ENCODE data around the gene ENPP6.

Gene ENPP6

DNA sequence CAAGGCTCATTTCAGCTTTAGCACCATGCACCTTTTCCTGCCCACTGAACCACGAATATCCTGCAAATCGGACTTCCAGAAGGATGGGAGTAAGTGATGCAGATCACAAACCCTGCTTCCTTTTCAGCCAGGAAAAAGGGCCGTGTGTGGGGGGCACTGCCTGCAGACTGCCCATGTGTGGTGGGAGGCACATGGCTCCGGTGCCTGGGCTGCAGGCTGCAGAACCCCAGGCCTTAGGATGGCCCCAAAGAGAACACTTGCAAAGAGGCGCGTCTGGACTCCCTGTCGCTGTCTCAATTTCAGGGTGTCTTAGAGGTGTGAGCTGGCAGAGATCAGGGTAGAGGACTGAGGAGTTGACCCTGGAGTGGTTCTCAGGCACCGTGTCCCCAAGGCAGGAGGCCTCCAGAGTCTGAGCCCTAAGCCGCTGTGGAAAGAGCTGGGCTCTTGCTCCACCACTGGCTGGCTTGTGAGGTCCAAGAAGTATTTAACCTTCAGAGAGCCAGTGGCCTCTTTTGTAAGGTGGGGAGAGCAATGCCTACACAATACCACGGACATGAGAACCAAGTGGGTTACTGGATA is 97.0 kb downstream of the ENPP6 start:
- H3K27ac ChIP-seq (ENCODE audit: poor library complexity, severe bottlenecking): no peak overlapping the region
- no peaks in the 10 kb centered on the region for H3K9me3 ChIP-seq (ENCODE audit: severe bottlenecking)
- H3K36me3 ChIP-seq (ENCODE audit: low read depth): no peaks in the 10 kb centered on the region
- DNase-seq (ENCODE audit: low spot score) (no peak), ATAC-seq (ENCODE audit: low read depth) (no peak)
- H3K27me3 ChIP-seq (ENCODE audit: insufficient read depth, poor library complexity, severe bottlenecking): peaks cover 2% of the 10 kb centered on the region
- no peak overlapping the region for H3K4me3 ChIP-seq (ENCODE audit: severe bottlenecking)
- no peaks in the 10 kb centered on the region for H3K4me1 ChIP-seq (ENCODE audit: insufficient read depth, poor library complexity, severe bottlenecking)
- TF ChIP-seq, protein P1, sequence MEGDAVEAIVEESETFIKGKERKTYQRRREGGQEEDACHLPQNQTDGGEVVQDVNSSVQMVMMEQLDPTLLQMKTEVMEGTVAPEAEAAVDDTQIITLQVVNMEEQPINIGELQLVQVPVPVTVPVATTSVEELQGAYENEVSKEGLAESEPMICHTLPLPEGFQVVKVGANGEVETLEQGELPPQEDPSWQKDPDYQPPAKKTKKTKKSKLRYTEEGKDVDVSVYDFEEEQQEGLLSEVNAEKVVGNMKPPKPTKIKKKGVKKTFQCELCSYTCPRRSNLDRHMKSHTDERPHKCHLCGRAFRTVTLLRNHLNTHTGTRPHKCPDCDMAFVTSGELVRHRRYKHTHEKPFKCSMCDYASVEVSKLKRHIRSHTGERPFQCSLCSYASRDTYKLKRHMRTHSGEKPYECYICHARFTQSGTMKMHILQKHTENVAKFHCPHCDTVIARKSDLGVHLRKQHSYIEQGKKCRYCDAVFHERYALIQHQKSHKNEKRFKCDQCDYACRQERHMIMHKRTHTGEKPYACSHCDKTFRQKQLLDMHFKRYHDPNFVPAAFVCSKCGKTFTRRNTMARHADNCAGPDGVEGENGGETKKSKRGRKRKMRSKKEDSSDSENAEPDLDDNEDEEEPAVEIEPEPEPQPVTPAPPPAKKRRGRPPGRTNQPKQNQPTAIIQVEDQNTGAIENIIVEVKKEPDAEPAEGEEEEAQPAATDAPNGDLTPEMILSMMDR (IDR thresholded peaks at IDR 0.05; ENCODE audit: poor library complexity, severe bottlenecking): no peak

DNA sequence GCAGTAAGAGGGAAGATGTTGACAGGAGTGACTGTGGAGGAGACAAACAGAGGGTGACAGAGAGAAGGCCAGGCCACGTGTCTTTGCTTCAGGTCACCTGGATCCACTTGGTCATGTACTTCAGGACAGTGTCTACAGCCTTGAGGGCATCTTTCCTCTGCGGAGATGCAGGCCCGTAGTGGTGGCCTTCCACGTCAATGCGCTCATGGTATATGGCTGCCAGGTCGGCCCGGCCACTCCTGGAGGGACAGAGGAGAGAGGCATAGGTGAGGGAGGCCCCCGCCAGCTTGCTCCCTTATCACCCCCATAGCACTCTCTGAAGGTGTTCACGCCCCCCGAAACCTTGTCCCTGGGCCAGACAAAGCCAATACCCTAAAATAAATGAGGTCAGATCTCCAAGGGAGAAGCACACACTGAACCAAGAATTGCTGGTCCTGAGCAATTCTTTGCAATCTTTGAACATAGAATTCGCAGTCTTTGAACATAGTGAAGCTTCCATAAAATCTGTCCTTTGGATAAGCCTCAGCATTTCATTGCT is 99.9 kb downstream of the ENPP6 start:
- Histone ChIP-seq H3K9me3 (ENCODE audit: severe bottlenecking) (no peaks in the 10 kb centered on the region), H3K27ac (ENCODE audit: poor library complexity, severe bottlenecking) (no peak overlapping the region), H3K4me1 (ENCODE audit: insufficient read depth, poor library complexity, severe bottlenecking) (no peaks in the 10 kb centered on the region), H3K36me3 (ENCODE audit: low read depth) (no peaks in the 10 kb centered on the region), H3K27me3 (ENCODE audit: insufficient read depth, poor library complexity, severe bottlenecking) (no peaks in the 10 kb centered on the region), H3K4me3 (ENCODE audit: severe bottlenecking) (no peak overlapping the region)
- ATAC-seq (ENCODE audit: low read depth) (no peak), DNase-seq (ENCODE audit: low spot score) (no peak)
- TF ChIP-seq, protein P1 (IDR thresholded peaks at IDR 0.05; ENCODE audit: poor library complexity, severe bottlenecking): no peak

DNA sequence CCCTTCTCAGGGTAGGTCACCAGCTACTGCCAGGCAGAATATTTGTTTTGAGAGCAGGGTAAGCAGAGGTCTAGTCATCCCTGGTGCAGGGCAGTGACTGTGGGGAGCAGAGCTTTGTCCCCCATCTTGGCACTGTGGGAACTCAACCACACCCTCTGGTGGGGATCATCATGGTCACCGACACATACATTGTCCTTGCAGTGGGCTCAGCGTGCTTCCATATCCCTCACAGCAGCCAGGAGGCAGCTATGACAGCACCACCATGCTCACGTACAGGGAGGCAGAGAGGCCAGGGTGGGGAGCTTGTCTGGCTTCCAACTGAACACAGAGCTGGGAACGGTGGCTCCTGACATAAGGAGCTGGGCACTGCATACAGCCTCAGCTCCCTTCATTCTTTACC is 102.3 kb downstream of the ENPP6 start:
- Histone ChIP-seq H3K4me3 (ENCODE audit: severe bottlenecking) (no peak overlapping the region), H3K27me3 (ENCODE audit: insufficient read depth, poor library complexity, severe bottlenecking) (no peaks in the 10 kb centered on the region), H3K27ac (ENCODE audit: poor library complexity, severe bottlenecking) (no peak overlapping the region), H3K4me1 (ENCODE audit: insufficient read depth, poor library complexity, severe bottlenecking) (no peaks in the 10 kb centered on the region), H3K36me3 (ENCODE audit: low read depth) (no peaks in the 10 kb centered on the region), H3K9me3 (ENCODE audit: severe bottlenecking) (no peaks in the 10 kb centered on the region)
- ATAC-seq (ENCODE audit: low read depth): no peak
- TF ChIP-seq, protein P1 (IDR thresholded peaks at IDR 0.05; ENCODE audit: poor library complexity, severe bottlenecking): no peak
- no peak for DNase-seq (ENCODE audit: low spot score)

DNA sequence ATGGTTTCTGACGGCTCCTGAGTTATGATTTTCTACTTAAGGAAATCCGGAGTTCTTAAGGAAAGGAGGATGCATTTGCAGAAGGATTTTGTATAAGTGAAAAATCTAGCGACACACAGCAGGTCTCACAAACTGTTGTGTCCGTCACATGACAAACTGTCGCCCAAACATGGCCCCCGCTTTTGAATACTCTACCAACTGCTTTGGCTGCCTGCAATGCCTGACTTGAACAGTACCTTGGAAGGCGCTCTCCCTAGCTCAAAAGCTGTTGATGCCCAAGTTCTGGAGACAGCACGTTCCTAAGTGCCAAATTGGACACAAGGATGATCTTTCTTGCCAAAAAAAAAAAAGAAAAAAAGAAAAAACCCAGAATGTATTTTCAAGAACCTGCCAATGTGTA is 103.2 kb downstream of the ENPP6 start:
- no peaks in the 10 kb centered on the region for H3K36me3 ChIP-seq (ENCODE audit: low read depth)
- no peaks in the 10 kb centered on the region for H3K4me1 ChIP-seq (ENCODE audit: insufficient read depth, poor library complexity, severe bottlenecking)
- DNase-seq (ENCODE audit: low spot score) (no peak), ATAC-seq (ENCODE audit: low read depth) (no peak)
- H3K9me3 ChIP-seq (ENCODE audit: severe bottlenecking): no peaks in the 10 kb centered on the region
- H3K4me3 ChIP-seq (ENCODE audit: severe bottlenecking): no peak overlapping the region
- H3K27me3 ChIP-seq (ENCODE audit: insufficient read depth, poor library complexity, severe bottlenecking): no peaks in the 10 kb centered on the region
- no peak overlapping the region for H3K27ac ChIP-seq (ENCODE audit: poor library complexity, severe bottlenecking)
- TF ChIP-seq, protein P1 (IDR thresholded peaks at IDR 0.05; ENCODE audit: poor library complexity, severe bottlenecking): no peak

DNA sequence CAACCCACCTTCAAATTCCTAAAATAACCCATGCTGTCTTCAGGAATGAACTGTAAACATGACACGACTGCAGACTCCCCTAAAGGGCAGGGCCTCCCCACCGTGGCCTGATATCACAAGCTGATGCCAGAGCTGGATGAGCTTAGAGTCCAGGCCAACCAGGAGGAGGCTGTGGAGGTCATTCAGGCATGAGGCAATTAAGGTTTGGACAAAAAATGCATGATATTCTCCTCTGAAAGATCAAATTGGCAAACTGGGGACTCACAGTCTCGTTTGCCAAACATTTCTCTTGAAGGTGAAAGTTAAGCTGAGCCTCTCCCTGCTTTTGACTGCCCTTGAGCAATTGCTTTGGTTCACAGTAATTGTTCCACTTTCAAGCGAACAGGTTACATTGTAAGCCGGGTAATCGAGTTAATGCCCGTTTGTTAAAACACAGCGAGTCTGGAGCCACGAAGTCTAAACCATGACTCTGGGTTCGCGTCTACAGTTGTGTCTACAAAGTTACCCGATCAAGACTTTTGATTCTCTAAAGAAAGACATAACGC is 105.6 kb downstream of the ENPP6 start:
- ATAC-seq (ENCODE audit: low read depth) (no peak), DNase-seq (ENCODE audit: low spot score) (no peak)
- Histone ChIP-seq H3K27me3 (ENCODE audit: insufficient read depth, poor library complexity, severe bottlenecking) (no peaks in the 10 kb centered on the region), H3K27ac (ENCODE audit: poor library complexity, severe bottlenecking) (no peak overlapping the region), H3K4me1 (ENCODE audit: insufficient read depth, poor library complexity, severe bottlenecking) (no peaks in the 10 kb centered on the region), H3K36me3 (ENCODE audit: low read depth) (no peaks in the 10 kb centered on the region), H3K4me3 (ENCODE audit: severe bottlenecking) (no peak overlapping the region), H3K9me3 (ENCODE audit: severe bottlenecking) (no peaks in the 10 kb centered on the region)
- TF ChIP-seq, protein P1 (IDR thresholded peaks at IDR 0.05; ENCODE audit: poor library complexity, severe bottlenecking): no peak
